ENCODE results near the gene NPFF.

GRCh38 chr12:53463802-53464560 is 43.3 kb downstream of the NPFF start:
- no peak for TF ChIP-seq POLR2A (IDR thresholded peaks at IDR 0.05)
- no peak for TF ChIP-seq CTCF (IDR thresholded peaks at IDR 0.05)

Data from sigmoid colon (tissue), 3 donors.